HG03442 (cell line): ENCODE data around the gene FUCA2.
"Not testable (repeated sequence)": the region's sequence is repeated elsewhere in the genome, so short reads cannot be mapped to it uniquely, and the experiment has no call there.

ENCODE experiments used
- ATAC-seq: cut with Tn5 transposase; IDR thresholded peaks from one replicate; pipeline ENCODE4 v1.9.1; 2021; ENCODE audit warnings: mild to moderate bottlenecking, moderate library complexity; ENCODE audit not compliant: unreplicated experiment

The FUCA2 gene

DNA sequence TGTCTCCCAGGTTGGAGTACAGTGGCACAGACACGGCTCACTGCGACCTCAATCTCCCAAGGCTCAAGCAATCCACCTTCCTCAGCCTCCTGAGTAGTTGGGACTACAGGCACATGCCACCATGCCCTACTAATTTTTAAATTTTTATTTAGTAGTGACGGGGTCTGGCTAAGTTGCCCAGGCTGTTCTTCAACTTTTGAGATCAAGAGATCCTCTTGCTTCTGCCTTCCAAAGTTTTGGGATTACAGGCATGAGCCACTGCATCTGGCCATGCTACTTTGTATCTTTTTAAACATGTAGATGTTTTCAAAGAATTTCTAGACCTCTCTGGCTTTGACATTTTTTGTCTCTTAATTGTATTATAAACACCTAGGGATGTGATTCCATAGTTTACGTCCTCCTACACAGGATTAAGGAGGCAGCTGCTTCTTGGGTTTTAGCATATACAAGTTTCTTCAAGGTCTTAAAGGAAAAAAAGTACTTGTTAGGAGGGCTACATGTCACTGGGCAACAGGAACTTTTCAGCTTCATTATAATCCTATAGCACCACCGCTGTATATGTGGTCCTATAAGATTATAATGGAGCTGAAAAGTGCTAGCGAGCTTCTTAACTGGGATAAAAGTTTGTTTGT, 62.3 kb downstream of the FUCA2 start:
- ATAC-seq, result no peak

DNA sequence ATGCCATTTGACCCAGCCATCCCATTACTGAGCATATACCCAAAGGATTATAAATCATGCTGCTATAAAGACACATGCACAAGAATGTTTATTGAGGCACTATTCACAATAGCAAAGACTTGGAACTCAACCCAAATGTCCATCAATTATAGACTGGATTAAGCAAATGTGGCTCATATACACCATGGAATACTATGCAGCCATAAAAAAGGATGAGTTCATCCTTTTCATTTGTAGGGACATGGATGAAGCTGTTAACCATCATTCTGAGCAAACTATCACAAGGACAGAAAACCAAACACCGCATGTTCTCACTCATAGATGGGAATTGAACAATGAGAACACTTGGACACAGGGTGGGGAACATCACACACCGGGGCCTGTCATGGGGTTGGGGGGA, 63.7 kb downstream of the FUCA2 start:
- ATAC-seq, result not testable (repeated sequence)
